ENCODE measurements around the gene DST.

DNA sequence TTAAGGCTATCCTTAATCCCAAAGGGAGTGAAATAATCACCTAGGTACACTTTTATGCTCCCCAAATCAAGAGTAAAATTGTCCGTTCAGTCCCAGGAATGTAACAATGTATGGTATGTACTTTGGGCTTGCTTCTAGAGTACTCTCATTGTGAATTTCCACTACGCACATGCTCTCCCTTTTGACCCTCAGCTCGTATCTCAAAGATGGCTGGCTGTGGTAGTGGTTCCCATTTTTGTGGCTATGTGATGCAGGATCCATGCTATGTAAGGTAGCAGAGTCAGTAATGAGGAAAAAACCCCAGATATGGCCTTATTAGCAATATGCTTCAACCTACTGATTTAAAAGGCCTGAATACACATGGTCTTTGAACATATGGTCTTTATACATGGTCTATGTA is 133.7 kb downstream of the DST start:
- TF ChIP-seq, protein P1, sequence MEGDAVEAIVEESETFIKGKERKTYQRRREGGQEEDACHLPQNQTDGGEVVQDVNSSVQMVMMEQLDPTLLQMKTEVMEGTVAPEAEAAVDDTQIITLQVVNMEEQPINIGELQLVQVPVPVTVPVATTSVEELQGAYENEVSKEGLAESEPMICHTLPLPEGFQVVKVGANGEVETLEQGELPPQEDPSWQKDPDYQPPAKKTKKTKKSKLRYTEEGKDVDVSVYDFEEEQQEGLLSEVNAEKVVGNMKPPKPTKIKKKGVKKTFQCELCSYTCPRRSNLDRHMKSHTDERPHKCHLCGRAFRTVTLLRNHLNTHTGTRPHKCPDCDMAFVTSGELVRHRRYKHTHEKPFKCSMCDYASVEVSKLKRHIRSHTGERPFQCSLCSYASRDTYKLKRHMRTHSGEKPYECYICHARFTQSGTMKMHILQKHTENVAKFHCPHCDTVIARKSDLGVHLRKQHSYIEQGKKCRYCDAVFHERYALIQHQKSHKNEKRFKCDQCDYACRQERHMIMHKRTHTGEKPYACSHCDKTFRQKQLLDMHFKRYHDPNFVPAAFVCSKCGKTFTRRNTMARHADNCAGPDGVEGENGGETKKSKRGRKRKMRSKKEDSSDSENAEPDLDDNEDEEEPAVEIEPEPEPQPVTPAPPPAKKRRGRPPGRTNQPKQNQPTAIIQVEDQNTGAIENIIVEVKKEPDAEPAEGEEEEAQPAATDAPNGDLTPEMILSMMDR (IDR thresholded peaks at IDR 0.05; ENCODE audit: low read depth, low read length, poor library complexity, severe bottlenecking), result no peak
- TF ChIP-seq EZH2phosphoT487 (IDR thresholded peaks at IDR 0.05; ENCODE audit: borderline replicate concordance, low read length), result no peak

Data from DOHH2 (cell line).